Measurements from ENCODE around the gene NBAS.
"Not testable (repeated sequence)": the region's sequence is repeated elsewhere in the genome, so short reads cannot be mapped to it uniquely, and the experiment has no call there.

Gene NBAS

GRCh38 chr2:15561574-15562344, 625 bp upstream of the NBAS start:
- FAIRE-seq, result peak; percentile 53
- DNase-seq (ENCODE audit: insufficient read length, low spot score), result no peak

DNA sequence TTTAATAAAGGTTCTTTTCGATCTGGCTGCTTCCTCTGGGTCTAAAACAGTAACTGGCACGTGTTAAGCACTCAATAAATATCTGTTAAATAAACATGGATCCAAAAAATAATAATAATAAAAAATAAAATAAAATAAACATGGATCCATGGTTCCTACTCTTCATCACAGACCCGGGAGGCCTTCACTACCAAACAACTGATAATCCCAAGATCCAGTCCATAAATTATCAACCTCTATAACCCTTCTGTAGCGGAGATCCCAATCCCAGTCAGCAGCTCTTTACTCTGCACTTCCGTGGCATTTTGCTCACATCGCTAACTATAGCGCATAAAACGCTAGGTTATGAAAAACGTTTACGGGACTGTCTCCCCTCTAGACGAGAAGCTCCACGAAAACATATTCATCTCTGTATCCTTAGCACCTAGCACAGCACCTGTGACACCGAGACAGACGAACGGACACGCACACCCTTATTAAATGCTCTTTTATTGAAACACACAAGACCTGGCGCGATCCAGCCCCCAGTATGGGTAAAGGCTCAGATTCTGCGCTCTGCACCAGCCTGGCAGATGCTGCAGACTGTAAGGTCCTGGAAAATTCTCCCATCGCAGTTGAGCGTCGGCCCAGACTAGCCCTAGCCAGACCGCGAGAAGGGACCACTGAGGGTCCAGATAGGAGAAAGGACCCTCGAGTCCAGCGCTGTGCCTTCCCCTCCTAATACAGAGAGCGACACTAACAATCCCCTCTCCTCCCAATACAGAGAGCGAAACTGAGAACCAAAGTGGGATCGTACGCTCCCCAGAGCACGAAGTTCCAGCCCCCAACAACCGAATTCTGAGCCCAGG, 770 bp downstream of the NBAS start:
- FAIRE-seq, result peak; percentile 73
- no peak for DNase-seq (ENCODE audit: insufficient read length, low spot score)

DNA sequence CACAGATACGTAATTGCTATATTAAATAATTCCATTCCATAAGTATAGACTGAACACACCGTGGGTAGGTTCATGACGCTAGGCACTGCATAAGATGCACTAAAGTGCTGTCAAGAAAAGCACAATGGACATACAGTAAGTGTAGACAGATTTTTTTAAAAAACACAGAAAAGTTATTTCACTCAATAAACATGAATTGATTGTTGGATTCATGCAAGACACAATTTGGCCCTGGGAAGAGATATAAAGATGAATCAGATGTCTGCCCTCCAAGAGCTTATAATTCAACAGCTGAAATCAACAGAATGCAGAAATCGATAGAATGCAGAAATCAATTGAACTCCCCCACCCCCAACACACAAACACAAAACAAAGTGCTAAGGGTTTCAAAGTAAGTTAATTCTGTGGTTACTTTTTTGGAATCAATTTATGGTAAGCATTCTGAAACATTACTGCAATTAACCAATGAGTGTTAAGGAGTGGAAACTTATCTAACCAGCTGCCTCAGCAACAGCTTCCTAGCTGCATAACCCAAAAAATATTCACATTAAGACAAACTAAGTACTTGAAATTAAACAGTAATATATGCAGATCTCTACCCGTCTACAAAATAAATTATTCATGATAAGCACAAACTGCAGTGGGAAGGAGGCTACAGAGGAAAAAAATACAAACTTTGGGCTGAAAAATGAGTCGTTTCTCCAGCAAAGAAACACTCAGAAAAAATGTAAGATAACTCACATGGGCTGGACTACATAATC, 1.6 kb downstream of the NBAS start:
- FAIRE-seq, result no peak

DNA sequence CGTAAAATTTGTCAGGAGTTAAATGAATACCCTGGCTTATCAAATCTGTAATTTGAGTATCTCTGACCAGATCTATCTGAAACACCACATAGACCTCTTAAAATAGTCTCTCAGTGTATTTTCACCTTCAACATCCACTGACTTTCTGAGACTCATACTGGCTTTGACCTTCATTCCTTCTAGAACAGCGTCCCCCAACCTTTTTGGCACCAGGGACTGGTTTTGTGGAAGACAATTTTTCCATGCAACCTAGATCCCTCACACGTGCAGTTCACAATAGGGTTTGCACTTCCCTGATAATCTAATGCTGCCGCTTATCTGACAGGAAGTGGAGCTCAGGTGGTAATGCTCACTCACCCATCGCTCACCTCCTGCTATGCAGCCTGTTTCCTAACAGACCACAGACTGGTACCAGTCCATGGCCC, 3.2 kb downstream of the NBAS start:
- DNase-seq (ENCODE audit: insufficient read length, low spot score), result no peak
- FAIRE-seq, result no peak

More for the DNA sequence above, 1.6 kb downstream of the NBAS start:
- no peak for DNase-seq (ENCODE audit: insufficient read length, low spot score)

DNA sequence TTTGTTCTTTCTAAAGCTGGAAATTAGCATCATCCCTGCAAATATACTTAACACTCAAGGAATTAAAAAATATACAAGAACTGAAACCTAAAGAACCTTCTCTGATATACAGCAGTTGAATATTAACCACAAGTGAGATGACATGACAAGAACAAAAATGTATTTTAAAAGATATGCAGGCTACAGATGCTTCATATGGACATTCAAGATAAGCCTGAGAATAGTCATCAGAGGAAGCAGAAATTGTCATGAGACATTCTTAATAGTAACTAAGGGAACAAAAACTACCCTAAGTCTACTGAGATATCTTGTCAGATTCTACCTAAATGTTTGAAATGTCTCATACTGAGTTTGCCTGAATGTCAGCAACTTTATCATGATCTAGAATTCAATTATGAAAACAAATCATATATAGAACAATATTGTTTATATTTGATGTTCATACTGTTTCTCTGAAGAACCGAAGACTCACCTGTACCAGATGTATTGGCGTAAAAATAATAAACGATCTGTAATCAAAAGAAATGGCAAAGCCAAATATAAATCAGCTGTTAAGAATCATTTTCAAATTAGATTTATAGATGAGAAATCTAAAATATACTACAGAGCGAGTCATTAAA, 4.7 kb downstream of the NBAS start:
- no peak for FAIRE-seq
- DNase-seq (ENCODE audit: insufficient read length, low spot score), result no peak

GRCh38 chr2:15555760-15556193, 5.4 kb downstream of the NBAS start:
- DNase-seq (ENCODE audit: insufficient read length, low spot score) (no peak), FAIRE-seq (no peak)

DNA sequence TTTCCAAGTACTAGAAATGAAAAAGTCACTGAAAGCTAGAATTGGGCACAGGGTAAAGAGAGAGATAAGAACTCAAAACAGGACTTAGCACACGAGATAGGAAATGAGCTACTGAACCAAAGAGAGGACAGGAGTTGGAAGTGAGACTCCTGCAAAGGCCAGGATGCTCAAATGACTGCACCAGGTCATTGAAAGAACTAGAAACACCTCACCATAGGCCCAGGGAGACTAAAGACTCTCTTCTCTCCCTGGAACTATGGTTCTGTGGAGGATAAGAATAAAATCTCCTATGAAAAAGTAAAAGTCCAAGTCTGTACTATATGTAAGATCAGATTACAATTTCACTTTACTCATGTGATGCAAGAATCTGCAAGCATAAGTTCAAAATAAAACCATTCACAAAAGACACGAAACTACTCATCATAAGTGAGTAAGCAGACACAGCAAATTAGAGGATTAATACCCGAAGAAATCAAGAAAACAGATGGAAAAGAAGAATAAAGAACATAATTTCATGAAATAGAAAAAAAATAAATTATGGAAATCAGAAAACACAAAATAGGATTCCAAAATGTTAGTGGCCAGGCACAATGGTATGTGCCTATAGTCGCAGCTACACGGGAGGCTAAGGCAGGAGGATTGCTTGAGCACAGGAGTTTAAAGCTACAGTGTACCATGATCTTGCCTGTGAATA, 6.5 kb downstream of the NBAS start:
- FAIRE-seq, result no peak
- DNase-seq (ENCODE audit: insufficient read length, low spot score), result no peak

GRCh38 chr2:15553951-15554350, 7.2 kb downstream of the NBAS start:
- FAIRE-seq (no peak), DNase-seq (ENCODE audit: insufficient read length, low spot score) (no peak)

GRCh38 chr2:15553519-15553918, 7.6 kb downstream of the NBAS start:
- FAIRE-seq (no peak), DNase-seq (ENCODE audit: insufficient read length, low spot score) (no peak)

GRCh38 chr2:15548974-15549373, 12.2 kb downstream of the NBAS start:
- DNase-seq (ENCODE audit: insufficient read length, low spot score) (no peak), FAIRE-seq (no peak)

GRCh38 chr2:15547115-15547876, 13.8 kb downstream of the NBAS start:
- no peak for DNase-seq (ENCODE audit: insufficient read length, low spot score)
- FAIRE-seq, result no peak

DNA sequence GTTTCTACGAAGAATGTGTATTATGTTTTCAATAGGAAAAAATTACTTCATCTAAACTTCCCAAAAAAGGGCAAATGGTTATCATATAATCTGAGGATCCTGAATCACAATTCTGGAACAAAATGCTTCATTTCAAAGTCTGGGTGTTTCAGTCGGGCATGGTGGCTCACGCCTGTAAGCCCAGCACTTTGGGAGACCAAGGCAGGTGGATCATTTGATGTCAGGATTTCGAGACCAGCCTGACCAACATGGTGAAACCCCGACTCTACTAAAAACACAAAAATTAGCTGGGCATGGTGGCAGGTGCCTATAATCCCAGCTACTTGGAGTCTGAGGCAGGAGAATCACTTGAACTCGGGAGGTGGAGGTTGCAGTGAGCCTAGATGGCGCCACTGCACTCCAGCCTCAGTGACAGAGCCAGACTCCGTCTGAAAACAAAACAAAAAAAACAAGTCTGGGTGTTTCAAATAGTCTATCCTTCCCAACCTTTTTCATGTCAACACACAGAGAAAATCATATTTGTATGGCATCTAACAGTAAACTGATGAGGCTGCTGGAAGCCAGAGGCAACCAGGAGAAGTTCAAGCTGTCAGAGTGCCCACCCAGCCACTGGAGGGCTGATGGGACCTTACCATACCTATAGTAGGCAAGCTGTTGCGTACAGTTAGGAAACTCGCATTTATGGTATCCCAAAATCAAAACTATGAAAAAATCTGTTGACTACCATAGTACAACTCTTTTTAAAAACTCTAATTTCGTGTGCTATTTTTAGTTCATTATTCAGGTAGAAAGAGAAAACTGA, 14.6 kb downstream of the NBAS start:
- no peak for DNase-seq (ENCODE audit: insufficient read length, low spot score)
- FAIRE-seq, result no peak

DNA sequence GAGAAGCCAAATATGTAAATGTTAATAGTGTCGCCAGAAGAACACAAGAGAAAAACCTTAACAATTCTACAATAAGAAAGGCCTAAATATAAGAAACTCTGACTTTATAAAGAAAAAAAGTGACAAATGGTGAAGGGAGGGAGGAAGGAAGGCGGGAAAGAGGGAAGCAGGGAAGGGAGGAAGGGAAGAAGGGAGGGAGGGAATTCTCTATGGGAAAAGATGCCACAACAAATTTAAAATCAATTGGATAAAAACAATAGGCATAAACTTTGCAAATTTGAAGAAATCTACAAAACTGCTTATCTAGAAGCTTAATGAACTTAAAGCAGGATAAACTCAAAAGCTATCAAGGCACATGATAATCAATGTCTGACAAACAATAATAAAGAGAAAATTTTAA, 16.9 kb downstream of the NBAS start:
- DNase-seq (ENCODE audit: insufficient read length, low spot score) (no peak), FAIRE-seq (no peak)

DNA sequence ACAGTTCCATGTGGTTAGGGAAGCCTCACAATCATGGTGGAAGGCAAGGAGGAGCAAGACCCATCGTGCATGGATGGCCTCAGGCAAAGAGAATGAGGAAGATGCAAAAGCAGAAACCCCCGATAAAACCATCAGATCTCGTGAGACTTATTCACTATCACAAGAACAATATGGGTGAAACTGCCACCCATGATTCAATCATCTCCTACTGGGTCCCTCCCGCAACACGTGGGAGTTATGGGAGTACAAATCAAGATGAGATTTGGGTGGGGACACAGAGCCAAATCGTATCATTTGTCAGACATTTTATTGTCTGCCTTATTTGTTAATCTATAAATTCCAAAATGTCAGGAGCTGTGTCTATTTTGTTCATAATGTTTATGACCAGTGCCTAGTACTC, 17.6 kb downstream of the NBAS start:
- FAIRE-seq (no peak), DNase-seq (ENCODE audit: insufficient read length, low spot score) (no peak)

DNA sequence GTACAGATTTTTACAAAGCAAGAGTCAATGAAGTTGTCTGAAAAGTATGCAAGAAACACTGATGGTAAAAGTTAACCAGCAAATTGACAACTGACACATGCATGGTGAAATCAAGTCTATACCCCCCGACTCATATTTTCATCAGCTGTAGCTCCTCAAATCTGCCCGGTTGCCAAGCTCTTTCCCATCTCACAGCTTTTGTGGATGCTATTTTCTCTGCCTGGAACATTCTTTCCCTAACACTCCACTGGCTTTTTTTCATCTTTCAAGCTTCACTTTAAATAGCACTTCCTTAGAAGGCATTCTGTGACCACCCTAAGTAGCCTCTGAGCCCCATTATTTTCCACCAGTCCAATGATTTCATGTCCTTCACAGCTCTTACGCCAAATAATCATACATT, 18.1 kb downstream of the NBAS start:
- FAIRE-seq (no peak), DNase-seq (ENCODE audit: insufficient read length, low spot score) (no peak)

- not testable (repeated sequence) for FAIRE-seq; DNase-seq (ENCODE audit: insufficient read length, low spot score)
These were observed 18.9 kb downstream of the NBAS start for GRCh38 chr2:15542269-15542668.

- not testable (repeated sequence) for FAIRE-seq; DNase-seq (ENCODE audit: insufficient read length, low spot score)
These were observed 20.6 kb downstream of the NBAS start for GRCh38 chr2:15540523-15540922.

DNA sequence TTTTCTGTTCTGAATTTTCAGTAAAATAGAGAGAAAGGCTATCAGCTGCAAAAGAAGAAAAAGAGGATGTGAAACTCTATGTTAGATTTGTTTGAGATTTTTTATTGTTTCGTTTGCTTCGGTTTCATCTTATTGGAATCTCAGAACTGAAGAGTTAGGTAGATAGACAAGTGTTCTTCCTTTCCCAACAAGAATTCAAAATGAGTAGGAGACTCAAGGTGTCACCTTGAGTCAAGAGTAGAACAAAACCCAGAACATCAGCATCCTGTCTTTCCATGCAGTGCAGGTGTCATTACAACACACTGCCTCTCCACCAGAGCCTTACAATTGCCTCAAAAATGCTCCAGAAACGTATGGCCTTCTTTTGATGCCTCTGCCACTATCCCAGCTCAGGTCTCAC, 21.1 kb downstream of the NBAS start:
- FAIRE-seq, result peak; percentile 33
- peak; percentile 36 for DNase-seq (ENCODE audit: insufficient read length, low spot score)

- DNase-seq (ENCODE audit: insufficient read length, low spot score) (no peak), FAIRE-seq (no peak)
These were observed 22.3 kb downstream of the NBAS start for GRCh38 chr2:15538792-15539191.
